ENCODE results near the gene SLC12A8.

GRCh38 chr3:125203731-125204130 lies 8.8 kb downstream of the SLC12A8 start:
- no peak for TF ChIP-seq EZH2 (IDR thresholded peaks at IDR 0.05; ENCODE audit: borderline replicate concordance, insufficient read depth, low read depth, low read length, poor library complexity, severe bottlenecking)
- TF ChIP-seq, protein P1, sequence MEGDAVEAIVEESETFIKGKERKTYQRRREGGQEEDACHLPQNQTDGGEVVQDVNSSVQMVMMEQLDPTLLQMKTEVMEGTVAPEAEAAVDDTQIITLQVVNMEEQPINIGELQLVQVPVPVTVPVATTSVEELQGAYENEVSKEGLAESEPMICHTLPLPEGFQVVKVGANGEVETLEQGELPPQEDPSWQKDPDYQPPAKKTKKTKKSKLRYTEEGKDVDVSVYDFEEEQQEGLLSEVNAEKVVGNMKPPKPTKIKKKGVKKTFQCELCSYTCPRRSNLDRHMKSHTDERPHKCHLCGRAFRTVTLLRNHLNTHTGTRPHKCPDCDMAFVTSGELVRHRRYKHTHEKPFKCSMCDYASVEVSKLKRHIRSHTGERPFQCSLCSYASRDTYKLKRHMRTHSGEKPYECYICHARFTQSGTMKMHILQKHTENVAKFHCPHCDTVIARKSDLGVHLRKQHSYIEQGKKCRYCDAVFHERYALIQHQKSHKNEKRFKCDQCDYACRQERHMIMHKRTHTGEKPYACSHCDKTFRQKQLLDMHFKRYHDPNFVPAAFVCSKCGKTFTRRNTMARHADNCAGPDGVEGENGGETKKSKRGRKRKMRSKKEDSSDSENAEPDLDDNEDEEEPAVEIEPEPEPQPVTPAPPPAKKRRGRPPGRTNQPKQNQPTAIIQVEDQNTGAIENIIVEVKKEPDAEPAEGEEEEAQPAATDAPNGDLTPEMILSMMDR (IDR thresholded peaks at IDR 0.05), result no peak

All from B cell (primary cell).